ENCODE data around the gene IVL.

Gene IVL

GRCh38 chr1:152899027-152899426 lies 9.3 kb upstream of the IVL start:
- Histone ChIP-seq H3K9ac (ENCODE audit: low read length) (no peak overlapping the region), H3K4me3 (ENCODE audit: insufficient read depth, low read length, poor library complexity, severe bottlenecking) (no peak overlapping the region), H3K27ac (ENCODE audit: low read depth, low read length) (no peak overlapping the region), H2AFZ (ENCODE audit: low read depth, low read length, severe bottlenecking) (no peak overlapping the region), H3K4me2 (ENCODE audit: low read depth, low read length, poor library complexity, severe bottlenecking) (no peak overlapping the region), H3K27me3 (ENCODE audit: low read length) (no peaks in the 10 kb centered on the region), H4K20me1 (ENCODE audit: low read depth, low read length) (no peaks in the 10 kb centered on the region), H3K79me2 (ENCODE audit: insufficient read depth, low read length) (no peaks in the 10 kb centered on the region), H3K9me3 (ENCODE audit: insufficient read depth, low read length) (no peaks in the 10 kb centered on the region), H3K9me2 (replicated peaks; ENCODE audit: insufficient read depth, low read length) (no peaks in the 10 kb centered on the region), H3K36me3 (ENCODE audit: low read length) (no peaks in the 10 kb centered on the region), H3F3A (ENCODE audit: insufficient read depth) (no peaks in the 10 kb centered on the region)
- no peak for TF ChIP-seq EZH2phosphoT487 (conservative IDR thresholded peaks at IDR 0.05; ENCODE audit: low read length)
- TF ChIP-seq CTCF (IDR thresholded peaks at IDR 0.05; ENCODE audit: insufficient read depth, low read length, poor library complexity, severe bottlenecking) = no peak

DNA sequence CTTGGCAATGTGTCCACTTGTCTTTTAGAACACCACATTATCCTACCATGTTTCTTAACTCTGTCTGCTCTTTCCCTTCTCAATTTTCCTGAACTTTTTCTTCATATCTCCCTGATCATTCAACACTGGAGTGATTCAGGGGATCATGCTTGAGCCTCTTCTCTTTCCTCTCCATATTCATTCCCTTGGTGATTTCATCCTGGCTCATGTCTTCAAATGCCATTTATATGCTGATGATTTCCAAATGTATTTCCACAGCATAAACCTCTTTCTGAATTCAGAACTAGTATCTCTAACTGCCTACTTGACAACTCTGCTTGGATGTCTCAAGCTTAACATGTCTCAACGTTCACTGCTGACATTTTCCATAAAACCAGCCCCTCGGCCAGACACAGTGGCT lies 8.5 kb upstream of the IVL start:
- Histone ChIP-seq H3K9ac (ENCODE audit: low read length) (no peak overlapping the region), H3K27me3 (ENCODE audit: low read length) (no peaks in the 10 kb centered on the region), H3K4me2 (ENCODE audit: low read depth, low read length, poor library complexity, severe bottlenecking) (no peak overlapping the region), H3K36me3 (ENCODE audit: low read length) (no peaks in the 10 kb centered on the region), H3F3A (ENCODE audit: insufficient read depth) (no peaks in the 10 kb centered on the region), H3K4me3 (ENCODE audit: insufficient read depth, low read length, poor library complexity, severe bottlenecking) (no peak overlapping the region), H3K79me2 (ENCODE audit: insufficient read depth, low read length) (no peaks in the 10 kb centered on the region), H4K20me1 (ENCODE audit: low read depth, low read length) (no peaks in the 10 kb centered on the region), H2AFZ (ENCODE audit: low read depth, low read length, severe bottlenecking) (no peak overlapping the region), H3K9me2 (replicated peaks; ENCODE audit: insufficient read depth, low read length) (no peaks in the 10 kb centered on the region), H3K9me3 (ENCODE audit: insufficient read depth, low read length) (no peaks in the 10 kb centered on the region), H3K27ac (ENCODE audit: low read depth, low read length) (no peak overlapping the region)
- no peak for TF ChIP-seq EZH2phosphoT487 (conservative IDR thresholded peaks at IDR 0.05; ENCODE audit: low read length)

GRCh38 chr1:152901631-152902030 lies 6.7 kb upstream of the IVL start:
- H3F3A ChIP-seq (ENCODE audit: insufficient read depth) = no peaks in the 10 kb centered on the region
- H3K79me2 ChIP-seq (ENCODE audit: insufficient read depth, low read length) = no peaks in the 10 kb centered on the region
- no peak overlapping the region for H3K4me3 ChIP-seq (ENCODE audit: insufficient read depth, low read length, poor library complexity, severe bottlenecking)
- H3K9ac ChIP-seq (ENCODE audit: low read length) = no peak overlapping the region
- no peak overlapping the region for H3K27ac ChIP-seq (ENCODE audit: low read depth, low read length)
- no peaks in the 10 kb centered on the region for H3K36me3 ChIP-seq (ENCODE audit: low read length)
- no peaks in the 10 kb centered on the region for H3K9me2 ChIP-seq (replicated peaks; ENCODE audit: insufficient read depth, low read length)
- H4K20me1 ChIP-seq (ENCODE audit: low read depth, low read length) = no peaks in the 10 kb centered on the region
- no peaks in the 10 kb centered on the region for H3K9me3 ChIP-seq (ENCODE audit: insufficient read depth, low read length)
- no peak overlapping the region for H2AFZ ChIP-seq (ENCODE audit: low read depth, low read length, severe bottlenecking)
- no peaks in the 10 kb centered on the region for H3K27me3 ChIP-seq (ENCODE audit: low read length)
- TF ChIP-seq CTCF (IDR thresholded peaks at IDR 0.05; ENCODE audit: insufficient read depth, low read length, poor library complexity, severe bottlenecking) (no peak), EZH2phosphoT487 (conservative IDR thresholded peaks at IDR 0.05; ENCODE audit: low read length) (no peak)
- H3K4me2 ChIP-seq (ENCODE audit: low read depth, low read length, poor library complexity, severe bottlenecking) = no peak overlapping the region

DNA sequence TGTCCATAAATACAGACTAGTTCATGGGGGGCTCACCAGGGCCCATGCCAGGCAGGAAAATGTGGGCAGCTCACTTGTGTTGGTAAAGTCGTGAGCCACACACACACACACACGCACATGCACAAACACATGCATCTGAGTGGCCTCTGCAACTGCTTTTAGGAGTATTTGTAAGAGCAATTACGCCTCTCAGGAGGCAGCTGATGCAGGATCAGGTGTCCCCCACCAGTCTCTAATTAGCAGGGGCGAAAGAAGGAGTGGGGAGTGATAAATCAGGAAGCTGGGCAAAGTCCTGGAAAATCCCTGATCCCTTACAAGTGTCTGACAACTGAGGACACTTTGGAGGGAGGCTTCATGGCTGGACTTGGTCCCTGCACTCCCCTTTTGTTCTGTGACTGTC lies 5.7 kb upstream of the IVL start:
- Histone ChIP-seq H3K79me2 (ENCODE audit: insufficient read depth, low read length) (no peaks in the 10 kb centered on the region), H3K27me3 (ENCODE audit: low read length) (no peaks in the 10 kb centered on the region), H3K4me3 (ENCODE audit: insufficient read depth, low read length, poor library complexity, severe bottlenecking) (no peak overlapping the region), H3K9ac (ENCODE audit: low read length) (no peak overlapping the region), H2AFZ (ENCODE audit: low read depth, low read length, severe bottlenecking) (no peak overlapping the region), H3K36me3 (ENCODE audit: low read length) (no peaks in the 10 kb centered on the region), H3K9me3 (ENCODE audit: insufficient read depth, low read length) (no peaks in the 10 kb centered on the region), H3K9me2 (replicated peaks; ENCODE audit: insufficient read depth, low read length) (no peaks in the 10 kb centered on the region), H3K27ac (ENCODE audit: low read depth, low read length) (no peak overlapping the region), H3K4me2 (ENCODE audit: low read depth, low read length, poor library complexity, severe bottlenecking) (no peak overlapping the region), H4K20me1 (ENCODE audit: low read depth, low read length) (no peaks in the 10 kb centered on the region), H3F3A (ENCODE audit: insufficient read depth) (no peaks in the 10 kb centered on the region)
- TF ChIP-seq CTCF (IDR thresholded peaks at IDR 0.05; ENCODE audit: insufficient read depth, low read length, poor library complexity, severe bottlenecking) (no peak), EZH2phosphoT487 (conservative IDR thresholded peaks at IDR 0.05; ENCODE audit: low read length) (no peak)

All from SU-DHL-6 (cell line).